Endometrium (tissue), 2 donors: ENCODE measurements around the gene GSTT4.
"Not testable (repeated sequence)": the region's sequence is repeated elsewhere in the genome, so short reads cannot be mapped to it uniquely, and the experiment has no call there.

Source experiments
- FAIRE-seq: peaks from 2 replicates; lab custom pipeline; 2012; peaks lifted over from hg19 to GRCh38; lab: Jason Lieb, UNC
- donor health status: control.
- donor health status: control.

GSTT4 gene

GRCh38 chr22:24005201-24005600 lies at the start of gene GSTT4:
TSS of gene GSTT4 (minus strand) at chr22:24005453. CDS start at chr22:24005356, 97 bp downstream.
- no peak for FAIRE-seq

- FAIRE-seq = no peak
These were observed 49.1 kb upstream of the GSTT4 start for GRCh38 chr22:24054356-24054755.

- FAIRE-seq = no peak
These were observed 48.4 kb upstream of the GSTT4 start for GRCh38 chr22:24053481-24054226.

GRCh38 chr22:24051568-24051967 lies 46.3 kb upstream of the GSTT4 start:
- FAIRE-seq = no peak

- FAIRE-seq = no peak
These were observed 45.8 kb upstream of the GSTT4 start for GRCh38 chr22:24051028-24051427.

- no peak for FAIRE-seq
These were observed 44.7 kb upstream of the GSTT4 start for GRCh38 chr22:24049978-24050377.

- FAIRE-seq = no peak
These were observed 44.0 kb upstream of the GSTT4 start for GRCh38 chr22:24049211-24049610.

- FAIRE-seq = no peak
These were observed 40.8 kb upstream of the GSTT4 start for GRCh38 chr22:24046024-24046423.

GRCh38 chr22:24043958-24044357 lies 38.7 kb upstream of the GSTT4 start:
- FAIRE-seq = no peak

- FAIRE-seq = not testable (repeated sequence)
These were observed 38.2 kb upstream of the GSTT4 start for GRCh38 chr22:24043465-24043864.

- no peak for FAIRE-seq
These were observed 35.7 kb upstream of the GSTT4 start for GRCh38 chr22:24040946-24041345.

GRCh38 chr22:24039046-24039445 lies 33.8 kb upstream of the GSTT4 start:
- no peak for FAIRE-seq

- no peak for FAIRE-seq
These were observed 32.9 kb upstream of the GSTT4 start for GRCh38 chr22:24037851-24038765.

GRCh38 chr22:24035296-24035695 lies 30.0 kb upstream of the GSTT4 start:
- FAIRE-seq = no peak

GRCh38 chr22:24033731-24034130 lies 28.5 kb upstream of the GSTT4 start:
- FAIRE-seq = no peak

- no peak for FAIRE-seq
These were observed 25.0 kb upstream of the GSTT4 start for GRCh38 chr22:24030186-24030702.

- no peak for FAIRE-seq
These were observed 24.1 kb upstream of the GSTT4 start for GRCh38 chr22:24029304-24029703.

- no peak for FAIRE-seq
These were observed 23.3 kb upstream of the GSTT4 start for GRCh38 chr22:24028533-24028932.

GRCh38 chr22:24027991-24028390 lies 22.7 kb upstream of the GSTT4 start:
- FAIRE-seq = no peak

- no peak for FAIRE-seq
These were observed 22.2 kb upstream of the GSTT4 start for GRCh38 chr22:24027389-24027975.

GRCh38 chr22:24026733-24027132 lies 21.5 kb upstream of the GSTT4 start:
- FAIRE-seq = no peak

GRCh38 chr22:24026056-24026455 lies 20.8 kb upstream of the GSTT4 start:
- no peak for FAIRE-seq

- FAIRE-seq = no peak
These were observed 20.2 kb upstream of the GSTT4 start for GRCh38 chr22:24025475-24025874.
